GM10266 (cell line): ENCODE data around the gene PDXP.

Source experiments
- DNase-seq: peaks from one replicate; pipeline ENCODE4 v3.0.0; 2012; ENCODE audit errors: extremely low spot score
- TF ChIP-seq, protein P1 (sequence below): IDR thresholded peaks from 2 replicates; pipeline ENCODE4 v1.5.1; 2012; ENCODE audit warnings: mild to moderate bottlenecking, low read depth; ENCODE audit not compliant: control insufficient read depth, insufficient read depth; ENCODE audit errors: missing control alignments

PDXP gene

DNA sequence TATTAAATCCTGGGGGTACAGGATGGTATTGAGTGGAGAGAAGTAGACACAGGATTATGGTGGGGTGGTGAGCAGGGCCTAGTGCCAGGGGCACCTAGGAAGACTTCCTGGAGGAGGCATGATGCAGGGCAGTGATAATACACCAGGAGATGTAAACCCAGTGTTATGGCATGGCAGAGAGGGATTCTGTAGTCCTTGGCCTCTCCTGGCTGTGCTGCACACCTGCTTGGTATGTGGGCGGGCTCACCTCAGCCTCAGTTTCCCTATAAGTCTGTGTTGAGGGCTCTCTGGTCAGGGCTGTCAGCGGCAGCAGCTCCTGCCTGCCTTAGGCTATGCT, 2.2 kb downstream of the PDXP start:
- no peak for DNase-seq
- TF ChIP-seq, protein P1, sequence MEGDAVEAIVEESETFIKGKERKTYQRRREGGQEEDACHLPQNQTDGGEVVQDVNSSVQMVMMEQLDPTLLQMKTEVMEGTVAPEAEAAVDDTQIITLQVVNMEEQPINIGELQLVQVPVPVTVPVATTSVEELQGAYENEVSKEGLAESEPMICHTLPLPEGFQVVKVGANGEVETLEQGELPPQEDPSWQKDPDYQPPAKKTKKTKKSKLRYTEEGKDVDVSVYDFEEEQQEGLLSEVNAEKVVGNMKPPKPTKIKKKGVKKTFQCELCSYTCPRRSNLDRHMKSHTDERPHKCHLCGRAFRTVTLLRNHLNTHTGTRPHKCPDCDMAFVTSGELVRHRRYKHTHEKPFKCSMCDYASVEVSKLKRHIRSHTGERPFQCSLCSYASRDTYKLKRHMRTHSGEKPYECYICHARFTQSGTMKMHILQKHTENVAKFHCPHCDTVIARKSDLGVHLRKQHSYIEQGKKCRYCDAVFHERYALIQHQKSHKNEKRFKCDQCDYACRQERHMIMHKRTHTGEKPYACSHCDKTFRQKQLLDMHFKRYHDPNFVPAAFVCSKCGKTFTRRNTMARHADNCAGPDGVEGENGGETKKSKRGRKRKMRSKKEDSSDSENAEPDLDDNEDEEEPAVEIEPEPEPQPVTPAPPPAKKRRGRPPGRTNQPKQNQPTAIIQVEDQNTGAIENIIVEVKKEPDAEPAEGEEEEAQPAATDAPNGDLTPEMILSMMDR: no peak

DNA sequence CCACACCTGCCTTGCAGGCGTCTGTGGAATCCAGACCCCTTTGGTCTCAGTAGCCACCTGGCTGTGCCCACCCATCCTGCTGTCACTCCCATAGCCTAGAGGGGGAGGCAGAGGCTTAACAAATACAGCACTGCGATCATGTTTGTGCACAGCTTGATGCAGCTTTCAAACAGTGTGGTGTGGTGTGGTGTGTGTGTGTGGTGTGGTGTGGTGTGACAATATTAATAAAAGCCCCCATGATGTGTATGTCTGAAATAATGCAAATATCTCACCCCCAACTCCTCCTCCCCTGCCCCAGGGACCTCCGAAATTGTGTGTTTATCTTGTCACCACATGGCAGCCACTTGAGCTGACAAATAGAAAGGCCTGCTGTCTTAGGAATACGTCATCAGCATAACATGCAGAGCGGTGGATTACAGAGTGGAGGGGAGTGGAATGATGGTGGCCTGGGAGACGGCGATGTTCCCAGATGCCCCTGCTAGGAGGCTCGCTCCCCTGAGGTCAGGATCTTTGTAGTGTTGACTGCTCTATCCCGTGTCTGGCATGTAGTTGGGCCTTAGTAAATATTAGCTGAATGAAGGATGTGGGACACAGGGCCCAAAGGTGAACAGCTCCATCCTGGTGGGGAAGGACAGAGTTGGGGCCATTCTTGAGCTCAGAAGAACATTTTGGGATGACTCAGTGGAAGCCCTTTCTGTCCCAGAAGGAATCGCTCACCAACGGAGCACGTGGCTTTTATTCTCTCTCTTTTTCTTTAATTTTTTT, 2.8 kb downstream of the PDXP start:
- no peak for DNase-seq
- TF ChIP-seq, protein P1: peak; percentile 70

DNA sequence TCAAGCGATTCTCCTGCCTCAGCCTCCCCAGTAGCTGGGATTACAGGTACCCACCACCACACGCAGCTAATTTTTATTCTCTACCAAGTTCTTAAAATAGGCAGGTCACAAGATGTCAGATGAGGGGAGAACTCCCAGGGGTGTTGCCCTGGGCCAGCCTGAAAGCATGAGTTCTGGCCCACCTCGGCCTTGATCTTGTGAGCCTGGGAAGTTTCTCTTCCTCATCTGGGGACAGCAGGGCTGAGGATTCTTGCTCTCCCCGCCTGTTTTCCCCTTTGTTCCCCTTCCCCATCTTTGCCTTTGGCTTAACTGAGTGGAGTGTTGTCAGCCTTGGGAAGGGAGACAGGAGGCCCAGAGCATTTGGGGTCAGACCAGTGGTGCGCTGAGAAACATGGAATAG, 3.5 kb downstream of the PDXP start:
- DNase-seq: no peak
- TF ChIP-seq, protein P1: no peak

DNA sequence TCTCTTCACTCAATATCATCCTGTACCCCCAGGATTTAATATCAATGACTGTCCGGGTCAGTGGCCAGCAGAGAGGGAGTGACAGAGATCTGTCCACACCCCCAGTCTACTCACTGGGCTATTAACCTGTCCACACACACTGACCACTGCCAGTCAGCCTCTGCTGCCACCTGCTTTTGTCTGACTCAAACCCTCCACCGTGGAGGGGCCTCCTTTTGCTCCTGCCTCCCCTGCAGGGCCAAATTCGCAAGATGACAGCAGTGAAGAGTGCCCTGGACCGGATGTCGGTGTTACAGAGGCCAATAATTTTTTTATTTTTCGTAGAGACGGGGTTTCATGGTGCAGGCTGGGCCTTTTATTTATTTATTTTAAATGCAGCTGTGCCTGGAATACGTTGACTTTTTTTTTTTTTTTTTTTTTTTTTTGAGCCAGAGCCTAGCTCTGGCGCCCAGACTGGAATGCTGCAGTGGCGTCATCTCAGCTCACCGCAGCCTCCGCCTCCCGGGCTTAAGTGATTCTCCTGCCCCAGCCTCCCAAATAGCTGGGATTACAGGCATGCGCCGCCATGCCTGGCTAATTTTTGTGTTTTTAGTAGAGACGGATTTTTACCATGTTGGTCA, 5.1 kb downstream of the PDXP start:
- TF ChIP-seq, protein P1: no peak
- no peak for DNase-seq

DNA sequence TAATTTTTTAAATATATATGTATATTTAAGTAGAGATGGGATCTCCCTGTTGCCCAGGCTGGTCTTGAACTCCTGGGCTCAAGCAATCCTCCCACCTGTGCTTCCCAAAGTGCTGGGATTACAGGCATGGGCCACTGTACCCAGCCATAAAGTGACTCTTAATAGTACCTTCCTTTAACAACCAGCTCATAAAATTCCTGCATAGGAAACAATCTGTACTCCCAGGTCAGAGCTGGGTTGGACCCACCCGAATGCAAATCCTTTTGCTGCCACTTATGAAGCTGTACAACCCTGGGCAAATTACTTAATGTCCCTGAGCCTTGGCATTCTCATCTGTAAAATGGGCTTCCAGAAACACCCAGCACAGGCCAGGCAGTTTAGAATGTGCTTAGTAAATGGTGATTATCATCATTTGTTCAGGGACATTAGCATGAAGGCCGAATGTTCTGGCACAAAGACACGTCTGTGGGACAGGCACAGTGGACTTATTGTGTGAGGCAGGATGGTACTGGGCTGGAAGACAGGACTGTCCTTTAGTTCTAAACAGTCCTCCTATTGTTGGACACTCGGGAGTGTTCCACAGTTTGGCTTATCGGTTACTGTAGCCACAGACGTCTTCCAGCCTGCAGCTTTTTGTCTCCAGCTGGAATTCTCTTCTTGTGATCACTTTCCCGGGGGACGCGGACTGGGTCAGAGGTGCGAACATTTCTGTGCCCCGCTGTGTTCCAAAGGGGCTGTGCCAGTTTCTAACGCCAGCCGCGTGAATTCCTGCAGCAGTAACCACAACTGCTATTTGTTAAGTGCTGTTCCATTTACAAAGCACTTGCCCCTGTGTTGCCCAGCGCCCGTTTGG, 6.0 kb downstream of the PDXP start:
- TF ChIP-seq, protein P1: no peak
- no peak for DNase-seq

DNA sequence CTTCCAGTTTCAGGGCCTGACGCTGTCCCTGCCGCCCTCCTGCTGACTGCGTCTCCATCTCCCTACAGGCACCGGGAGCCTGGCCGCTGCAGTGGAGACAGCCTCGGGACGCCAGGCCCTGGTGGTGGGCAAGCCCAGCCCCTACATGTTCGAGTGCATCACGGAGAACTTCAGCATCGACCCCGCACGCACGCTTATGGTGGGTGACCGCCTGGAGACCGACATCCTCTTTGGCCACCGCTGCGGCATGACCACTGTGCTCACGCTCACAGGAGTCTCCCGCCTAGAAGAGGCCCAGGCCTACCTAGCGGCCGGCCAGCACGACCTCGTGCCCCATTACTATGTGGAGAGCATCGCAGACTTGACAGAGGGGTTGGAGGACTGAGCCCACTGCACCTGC, 7.0 kb downstream of the PDXP start:
- no peak for DNase-seq
- TF ChIP-seq, protein P1: no peak
